MCF 10A (cell line): Measurements from ENCODE around the gene LUZP1. TPM values are rescaled to one million over a fixed set of nuclear protein-coding genes. Genes with fewer than 3 reads are reported as not detected.

Source experiments
- BruUV-seq: library from RNA; stranded (reverse); fragments of 400-500 nt; replicated peaks from 2 replicates; lab custom pipeline; 2021; lab: Mats Ljungman, UMichigan
- CTCF ChIA-PET: fragments of 300-600 bp; sonication (Branson Sonifier 250); formaldehyde crosslinking; extraction: SDS; loops from one replicate; lab custom pipeline; 2021; ENCODE audit warnings: antibody characterized with exemption, inconsistent platforms; lab: Yijun Ruan, JAX
- POLR2A ChIA-PET: fragments of 300-600, 350-650 bp; sonication (Branson Sonifier 250); formaldehyde crosslinking; extraction: SDS; loops from one replicate; lab custom pipeline; 2020; ENCODE audit warnings: antibody characterized with exemption, inconsistent platforms; lab: Yijun Ruan, JAX
- DNase-seq: peaks from one replicate; pipeline ENCODE4 v3.0.0-alpha.2; 2018; ENCODE audit not compliant: unreplicated experiment
- H3K27ac Mint-ChIP-seq: one replicate; pipeline ENCODE4 v1.8.0; 2022; ENCODE audit warnings: mild to moderate bottlenecking, low read depth, mixed read lengths; ENCODE audit not compliant: unreplicated experiment
- H3K27me3 Mint-ChIP-seq: one replicate; pipeline ENCODE4 v1.8.0; 2022; ENCODE audit warnings: mixed read lengths; ENCODE audit not compliant: insufficient read depth, unreplicated experiment
- H3K36me3 Mint-ChIP-seq: one replicate; pipeline ENCODE4 v1.8.0; 2022; ENCODE audit warnings: mild to moderate bottlenecking, moderate library complexity, mixed read lengths; ENCODE audit not compliant: insufficient read depth, unreplicated experiment
- H3K4me1 Mint-ChIP-seq: one replicate; pipeline ENCODE4 v1.8.0; 2022; ENCODE audit warnings: mixed read lengths; ENCODE audit not compliant: insufficient read depth, unreplicated experiment
- H3K4me3 Mint-ChIP-seq: one replicate; pipeline ENCODE4 v1.8.0; 2022; ENCODE audit warnings: mild to moderate bottlenecking, moderate library complexity, mixed read lengths; ENCODE audit not compliant: unreplicated experiment
- H3K9me3 Mint-ChIP-seq: one replicate; pipeline ENCODE4 v1.8.0; 2022; ENCODE audit warnings: mixed read lengths; ENCODE audit not compliant: unreplicated experiment
- intact Hi-C: fragments of 100-400 bp; cut with micrococcal nuclease; formaldehyde crosslinking; loops from 2 replicates; pipeline ENCODE4 v1.14.1; 2022
- total RNA-seq: library from RNA; stranded (reverse); gene quantifications from 2 replicates; pipeline ENCODE4 v1.2.3, GENCODE V29; 2022
- TF ChIP-seq, protein P1 (sequence below): fragments of 200-600 bp; IDR thresholded peaks from one replicate; pipeline ENCODE4 v1.8.0; 2022; ENCODE audit warnings: antibody characterized with exemption, mild to moderate bottlenecking; ENCODE audit not compliant: unreplicated experiment

Gene LUZP1
- total RNA-seq, 1 experiment from 2014 or later, result 37.2 TPM

DNA sequence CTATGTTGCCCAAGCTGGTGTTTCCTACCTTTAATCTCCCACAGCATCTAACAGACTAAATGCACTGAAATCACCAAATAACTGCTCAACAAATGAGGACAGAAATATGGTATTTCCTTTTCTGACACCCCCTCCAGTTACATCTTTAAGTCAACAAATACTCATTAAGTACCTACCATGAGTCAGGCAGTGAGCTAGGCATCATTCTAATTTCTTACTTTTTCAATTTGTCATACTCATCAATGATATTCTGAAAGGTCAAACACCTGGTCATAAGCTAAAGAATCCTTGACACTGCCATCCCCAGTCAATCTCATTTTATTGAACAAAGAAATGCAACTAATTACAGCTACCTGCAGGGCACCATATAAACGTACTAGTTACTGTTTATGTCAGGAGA is 36.6 kb downstream of the LUZP1 start:
- TF ChIP-seq, protein P1, sequence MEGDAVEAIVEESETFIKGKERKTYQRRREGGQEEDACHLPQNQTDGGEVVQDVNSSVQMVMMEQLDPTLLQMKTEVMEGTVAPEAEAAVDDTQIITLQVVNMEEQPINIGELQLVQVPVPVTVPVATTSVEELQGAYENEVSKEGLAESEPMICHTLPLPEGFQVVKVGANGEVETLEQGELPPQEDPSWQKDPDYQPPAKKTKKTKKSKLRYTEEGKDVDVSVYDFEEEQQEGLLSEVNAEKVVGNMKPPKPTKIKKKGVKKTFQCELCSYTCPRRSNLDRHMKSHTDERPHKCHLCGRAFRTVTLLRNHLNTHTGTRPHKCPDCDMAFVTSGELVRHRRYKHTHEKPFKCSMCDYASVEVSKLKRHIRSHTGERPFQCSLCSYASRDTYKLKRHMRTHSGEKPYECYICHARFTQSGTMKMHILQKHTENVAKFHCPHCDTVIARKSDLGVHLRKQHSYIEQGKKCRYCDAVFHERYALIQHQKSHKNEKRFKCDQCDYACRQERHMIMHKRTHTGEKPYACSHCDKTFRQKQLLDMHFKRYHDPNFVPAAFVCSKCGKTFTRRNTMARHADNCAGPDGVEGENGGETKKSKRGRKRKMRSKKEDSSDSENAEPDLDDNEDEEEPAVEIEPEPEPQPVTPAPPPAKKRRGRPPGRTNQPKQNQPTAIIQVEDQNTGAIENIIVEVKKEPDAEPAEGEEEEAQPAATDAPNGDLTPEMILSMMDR, result no peak
- Mint-ChIP-seq H3K9me3 (no peaks in the 10 kb centered on the region), H3K27me3 (no peaks in the 10 kb centered on the region), H3K4me1 (peaks cover 27% of the 10 kb centered on the region), H3K27ac (no peak overlapping the region), H3K4me3 (no peak overlapping the region), H3K36me3 (peaks cover 5% of the 10 kb centered on the region)
- no peak for DNase-seq
- ChIA-PET CTCF (interaction anchor here (0.6 to 2.1 kb wide), 5 partner anchors 21 to 1059 kb away, joined by 3 to 8 read pairs (median 3); no protein-coding TSS in a partner anchor), POLR2A (interaction anchor here (0.5 to 2.6 kb wide), 6 partner anchors 9 to 671 kb away, joined by 3 to 20 read pairs (median 4); partner anchors contain the start of gene LUZP1)
- BruUV-seq, result no TSS peak
- intact Hi-C loops, result no loop called here

DNA sequence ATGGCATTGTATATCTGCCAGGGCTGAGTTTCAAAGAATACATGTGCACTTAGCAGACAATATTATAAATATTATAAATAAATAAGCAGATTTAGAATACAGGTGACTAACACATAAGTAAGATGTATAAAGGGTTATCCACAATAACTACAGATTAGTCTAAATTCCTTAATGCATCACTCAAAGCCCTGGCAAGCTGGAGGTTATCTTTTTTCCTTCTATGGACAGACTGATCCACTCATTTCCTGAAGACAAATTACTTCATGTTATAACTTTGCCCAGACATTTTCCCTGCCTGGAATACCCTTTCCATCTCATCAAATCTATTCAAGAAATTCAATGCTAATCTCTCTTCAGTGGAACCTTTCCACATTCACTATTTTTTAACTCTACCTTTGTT is 38.8 kb downstream of the LUZP1 start:
- peaks cover 36% of the 10 kb centered on the region for H3K4me1 Mint-ChIP-seq
- BruUV-seq, result no TSS peak
- ChIA-PET CTCF (no interaction called here), POLR2A (no interaction called here)
- intact Hi-C loops, result no loop called here
- no peaks in the 10 kb centered on the region for H3K36me3 Mint-ChIP-seq
- H3K9me3 Mint-ChIP-seq, result no peaks in the 10 kb centered on the region
- H3K4me3 Mint-ChIP-seq, result no peak overlapping the region
- H3K27me3 Mint-ChIP-seq, result no peaks in the 10 kb centered on the region
- TF ChIP-seq, protein P1, result no peak
- H3K27ac Mint-ChIP-seq, result peak overlapping the region; percentile 7
- DNase-seq, result no peak

DNA sequence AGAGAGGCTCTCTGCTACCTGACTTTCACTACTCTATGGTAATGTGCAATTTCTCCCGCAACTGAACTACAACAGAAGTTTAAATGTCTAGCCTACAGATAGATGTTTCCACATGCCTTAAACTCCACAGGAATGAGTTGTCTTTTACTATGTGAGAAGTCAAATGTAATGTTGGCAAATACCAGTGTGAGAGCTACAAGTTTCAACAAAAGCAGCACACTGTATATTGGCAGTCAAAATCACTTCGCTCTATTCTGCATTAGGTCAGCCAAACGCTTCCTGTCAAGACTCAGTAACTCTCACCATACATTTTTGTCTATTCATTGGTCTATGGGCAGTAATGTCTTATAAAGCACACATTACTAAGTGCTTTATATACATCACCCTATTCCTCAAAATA is 41.9 kb downstream of the LUZP1 start:
- peaks cover 37% of the 10 kb centered on the region for H3K4me1 Mint-ChIP-seq
- CTCF ChIA-PET, result interaction anchor here (1.6 to 1.8 kb wide), 2 partner anchors 27 to 58 kb away, joined by 4 to 5 read pairs; no protein-coding TSS in a partner anchor
- TF ChIP-seq, protein P1, result no peak
- no TSS peak for BruUV-seq
- peak overlapping the region; percentile 33 for H3K27ac Mint-ChIP-seq
- peak; percentile 60 for DNase-seq
- H3K4me3 Mint-ChIP-seq, result peak overlapping the region; percentile 43
- no peaks in the 10 kb centered on the region for H3K36me3 Mint-ChIP-seq
- no peaks in the 10 kb centered on the region for H3K27me3 Mint-ChIP-seq
- POLR2A ChIA-PET, result interaction anchor here (0.6 to 11.9 kb wide), 16 partner anchors 8 to 218 kb away, joined by 3 to 137 read pairs (median 4); partner anchors contain the start of genes HNRNPR and LUZP1
- intact Hi-C loops, result no loop called here
- H3K9me3 Mint-ChIP-seq, result no peaks in the 10 kb centered on the region

DNA sequence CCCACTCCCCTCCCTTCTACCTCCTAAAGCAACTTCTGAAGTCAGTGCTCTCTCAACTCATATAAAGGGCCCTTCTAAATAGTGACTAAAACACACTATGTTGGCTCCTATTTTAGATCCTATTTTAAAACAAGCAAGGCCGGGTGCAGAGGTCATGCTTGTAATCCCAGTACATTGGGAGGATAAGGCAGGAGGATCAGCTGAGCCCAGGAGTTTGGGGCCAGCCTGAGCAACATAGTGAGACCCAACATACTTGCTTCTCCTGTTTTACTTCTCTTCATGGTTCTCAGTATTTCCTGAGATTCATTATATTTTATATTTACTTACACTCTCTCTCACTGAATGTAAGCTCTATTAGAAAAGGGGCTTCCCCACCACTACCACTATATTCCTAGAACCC is 42.5 kb downstream of the LUZP1 start:
- no peak for DNase-seq
- H3K36me3 Mint-ChIP-seq, result no peaks in the 10 kb centered on the region
- H3K4me3 Mint-ChIP-seq, result peak overlapping the region; percentile 43
- TF ChIP-seq, protein P1, result no peak
- intact Hi-C loops, result no loop called here
- peak overlapping the region; percentile 33 for H3K27ac Mint-ChIP-seq
- BruUV-seq, result no TSS peak
- H3K4me1 Mint-ChIP-seq, result peaks cover 35% of the 10 kb centered on the region
- H3K9me3 Mint-ChIP-seq, result no peaks in the 10 kb centered on the region
- H3K27me3 Mint-ChIP-seq, result no peaks in the 10 kb centered on the region
- ChIA-PET POLR2A (interaction anchor here (1.0 to 11.9 kb wide), 12 partner anchors 9 to 218 kb away, joined by 3 to 137 read pairs (median 4); partner anchors contain the start of genes HNRNPR and LUZP1), CTCF (interaction anchor here (1.4 to 1.8 kb wide), 3 partner anchors 27 to 58 kb away, joined by 3 to 5 read pairs (median 4); no protein-coding TSS in a partner anchor)
